Small intestine (tissue), 7 donors: ENCODE data around the gene PLA2G2F. TPM values are rescaled to one million over a fixed set of nuclear protein-coding genes. Genes with fewer than 3 reads are reported as not detected.

ENCODE experiments used
- DNase-seq, 2 donors: peaks; one replicate each; pipeline versions ENCODE4 v3.0.0 to v3.0.0-alpha.2; 2013
- FAIRE-seq: peaks from 2 replicates; lab custom pipeline; 2012; peaks lifted over from hg19 to GRCh38; lab: Jason Lieb, UNC
- H3K27ac ChIP-seq, 3 donors: one replicate each; pipeline ENCODE4 v1.5.1; 2013; ENCODE audit warnings: low read length in 2 of 3, mild to moderate bottlenecking in 2 of 3, control low read depth in 1 of 3, inconsistent platforms in 1 of 3, low read depth in 1 of 3, moderate library complexity in 1 of 3
- H3K27me3 ChIP-seq, 3 donors: one replicate each; pipeline ENCODE4 v1.6.1; 2013; ENCODE audit warnings: low read length in 3 of 3, inconsistent platforms in 1 of 3; ENCODE audit not compliant: control insufficient read depth in 3 of 3, insufficient read depth in 3 of 3
- H3K36me3 ChIP-seq, 3 donors: one replicate each; pipeline ENCODE4 v1.6.1; 2013; ENCODE audit warnings: low read length in 3 of 3, inconsistent platforms in 1 of 3, low read depth in 1 of 3, mild to moderate bottlenecking in 1 of 3, moderate library complexity in 1 of 3; ENCODE audit not compliant: control insufficient read depth in 3 of 3, insufficient read depth in 2 of 3
- H3K4me1 ChIP-seq, 3 donors: one replicate each; pipeline ENCODE4 v1.6.1; 2013; ENCODE audit warnings: low read length in 2 of 3, inconsistent platforms in 1 of 3, low read depth in 1 of 3, mild to moderate bottlenecking in 1 of 3, moderate library complexity in 1 of 3; ENCODE audit not compliant: control insufficient read depth in 3 of 3, insufficient read depth in 2 of 3
- H3K4me3 ChIP-seq, 3 donors: one replicate each; pipeline ENCODE4 v1.5.1; 2013; ENCODE audit warnings: low read length in 3 of 3, control low read depth in 1 of 3, inconsistent platforms in 1 of 3, low read depth in 1 of 3, mild to moderate bottlenecking in 1 of 3, moderate library complexity in 1 of 3
- H3K9me3 ChIP-seq, 2 donors: one replicate each; pipeline ENCODE4 v1.6.1; 2013; ENCODE audit warnings: low read depth in 1 of 2, low read length in 1 of 2; ENCODE audit not compliant: control insufficient read depth in 2 of 2, insufficient read depth in 1 of 2
- WGBS, 3 donors: extraction: QIAGEN DNeasy Blood & Tissue Kit; methylation state at CpG; one replicate each; pipeline ENCODE4 v1.1.7; 2013; 5-methylcytosine and 5-hydroxymethylcytosine counted together
- polyA plus RNA-seq, 4 donors: library from polyadenylated mRNA; stranded (reverse) in 3 of 4; unstranded in 1 of 4; fragments of 200-250 nt in 3 of 4; fragments of 120-200 nt in 1 of 4; gene quantifications; one replicate each; pipeline versions ENCODE4 v1.2.1 to v1.2.3, GENCODE V29; 2013
- donor health status: healthy with polysubstance abuse.
- donor health status: control.
- donor health status: control.
- donor health status: Bipolar disorder and iron deficiency.
- donor health status: healthy.

The PLA2G2F gene
- polyA plus RNA-seq, 4 donors = 0.01 to 0.04 TPM; not detected in 2

- H3K36me3 ChIP-seq = no peaks in the 10 kb centered on the region
- H3K9me3 ChIP-seq = no peaks in the 10 kb centered on the region
- H3K4me1 ChIP-seq = no peaks in the 10 kb centered on the region
- H3K27ac ChIP-seq = no peak overlapping the region
- DNase-seq (no peak), FAIRE-seq (no peak)
- WGBS, 3 donors = 83 to 95% (median 93%) methylated on average over 3 of the region's 3 CpGs
- no peak overlapping the region for H3K4me3 ChIP-seq
- H3K27me3 ChIP-seq = no peaks in the 10 kb centered on the region
Measured at GRCh38 chr1:20134995-20135394, 4.1 kb upstream of the PLA2G2F start.

- Histone ChIP-seq H3K4me3 (no peak overlapping the region), H3K36me3 (no peaks in the 10 kb centered on the region), H3K27ac (no peak overlapping the region), H3K4me1 (no peaks in the 10 kb centered on the region), H3K9me3 (no peaks in the 10 kb centered on the region), H3K27me3 (no peaks in the 10 kb centered on the region)
- FAIRE-seq = no peak
- 94 to 96% (median 96%) methylated on average over 3 of the region's 3 CpGs for WGBS, 3 donors
- no peak for DNase-seq
Measured at GRCh38 chr1:20136249-20136648, 2.9 kb upstream of the PLA2G2F start.

GRCh38 chr1:20137055-20137454, 2.1 kb upstream of the PLA2G2F start:
- Histone ChIP-seq H3K4me1 (no peaks in the 10 kb centered on the region), H3K9me3 (no peaks in the 10 kb centered on the region), H3K4me3 (no peak overlapping the region), H3K27ac (no peak overlapping the region), H3K27me3 (no peaks in the 10 kb centered on the region), H3K36me3 (no peaks in the 10 kb centered on the region)
- WGBS, 3 donors = 82 to 90% (median 89%) methylated on average over 4 of the region's 4 CpGs
- FAIRE-seq = no peak
- no peak for DNase-seq

GRCh38 chr1:20137604-20138003, 1.5 kb upstream of the PLA2G2F start:
- Histone ChIP-seq H3K4me3 (no peak overlapping the region), H3K27me3 (no peaks in the 10 kb centered on the region), H3K36me3 (no peaks in the 10 kb centered on the region), H3K27ac (no peak overlapping the region), H3K9me3 (no peaks in the 10 kb centered on the region), H3K4me1 (no peaks in the 10 kb centered on the region)
- FAIRE-seq (no peak), DNase-seq (peak; percentile 17 to 36)
- WGBS, 3 donors = 20 to 54% (median 32%) methylated on average over 1 of the region's 1 CpG

- no peaks in the 10 kb centered on the region for H3K36me3 ChIP-seq
- H3K27ac ChIP-seq = no peak overlapping the region
- H3K4me1 ChIP-seq = no peaks in the 10 kb centered on the region
- H3K27me3 ChIP-seq = no peaks in the 10 kb centered on the region
- 89 to 90% (median 90%) methylated on average over 6 of the region's 6 CpGs for WGBS, 3 donors
- H3K4me3 ChIP-seq = no peak overlapping the region
- FAIRE-seq (no peak), DNase-seq (no peak)
- H3K9me3 ChIP-seq = no peaks in the 10 kb centered on the region
Measured at GRCh38 chr1:20138346-20138745, 777 bp upstream of the PLA2G2F start.

GRCh38 chr1:20139776-20140612, 871 bp downstream of the PLA2G2F start:
- Histone ChIP-seq H3K36me3 (no peaks in the 10 kb centered on the region), H3K27me3 (no peaks in the 10 kb centered on the region), H3K4me3 (no peak overlapping the region), H3K4me1 (no peaks in the 10 kb centered on the region), H3K27ac (no peak overlapping the region), H3K9me3 (no peaks in the 10 kb centered on the region)
- 75 to 86% (median 78%) methylated on average over 13 of the region's 13 CpGs for WGBS, 3 donors
- FAIRE-seq (no peak), DNase-seq (no peak)

- no peaks in the 10 kb centered on the region for H3K27me3 ChIP-seq
- H3K27ac ChIP-seq = no peak overlapping the region
- DNase-seq (no peak), FAIRE-seq (no peak)
- no peaks in the 10 kb centered on the region for H3K9me3 ChIP-seq
- no peak overlapping the region for H3K4me3 ChIP-seq
- WGBS, 3 donors = 88 to 92% (median 89%) methylated on average over 9 of the region's 9 CpGs
- no peaks in the 10 kb centered on the region for H3K4me1 ChIP-seq
- H3K36me3 ChIP-seq = no peaks in the 10 kb centered on the region
Measured at GRCh38 chr1:20141001-20141400, 1.9 kb downstream of the PLA2G2F start.

- WGBS, 3 donors = 87 to 90% (median 89%) methylated on average over 6 to 7 of the region's 7 CpGs
- DNase-seq (no peak), FAIRE-seq (no peak)
- Histone ChIP-seq H3K27ac (no peak overlapping the region), H3K9me3 (no peaks in the 10 kb centered on the region), H3K4me3 (no peak overlapping the region), H3K27me3 (no peaks in the 10 kb centered on the region), H3K36me3 (no peaks in the 10 kb centered on the region), H3K4me1 (no peaks in the 10 kb centered on the region)
Measured at GRCh38 chr1:20141466-20141865, 2.3 kb downstream of the PLA2G2F start.
